Measurements from ENCODE around the gene TBC1D8. TPM values are rescaled to one million over a fixed set of nuclear protein-coding genes. Genes with fewer than 3 reads are reported as not detected.

TBC1D8 gene
- polyA plus RNA-seq, 3 donors: 26.6 to 30.8 (median 27.0) TPM

- DNase-seq (ENCODE audit: low read depth in 3 of 3, low spot score in 2 of 3): no peak
These were observed 188.2 kb downstream of the TBC1D8 start for GRCh38 chr2:100963026-100963375.

DNA sequence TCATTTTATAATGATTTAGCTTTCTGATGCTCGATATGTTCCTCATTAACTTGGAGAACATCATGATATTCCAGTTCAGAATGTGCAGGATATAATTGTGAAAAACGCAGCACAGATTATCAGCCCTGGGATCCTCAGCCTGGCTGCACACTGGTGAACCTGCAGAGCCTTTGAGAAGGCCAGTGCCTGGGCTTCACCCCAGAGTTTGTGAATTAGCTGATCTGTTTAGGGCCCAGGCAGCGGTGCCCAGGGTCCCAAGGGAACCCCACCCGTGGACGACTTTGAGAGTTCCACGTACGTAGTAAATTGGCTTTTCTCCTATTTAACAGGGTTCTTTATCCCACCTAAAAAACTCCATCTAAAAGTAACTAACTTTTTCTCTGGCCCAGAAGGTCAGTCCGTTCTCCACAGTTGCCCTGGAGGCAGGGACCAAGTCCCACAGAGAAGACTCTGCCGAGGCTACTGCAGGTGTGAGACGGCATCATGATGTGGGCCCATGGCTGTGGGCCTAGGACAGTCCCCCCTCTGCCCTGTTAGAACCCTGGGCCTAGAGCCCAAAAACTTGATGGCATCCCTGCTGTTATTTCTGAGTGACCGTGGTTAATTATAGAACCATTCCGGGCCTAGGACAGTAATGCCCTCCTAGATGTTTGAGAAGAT, 188.7 kb downstream of the TBC1D8 start:
- no peak for DNase-seq (ENCODE audit: low read depth in 3 of 3, low spot score in 2 of 3)

DNA sequence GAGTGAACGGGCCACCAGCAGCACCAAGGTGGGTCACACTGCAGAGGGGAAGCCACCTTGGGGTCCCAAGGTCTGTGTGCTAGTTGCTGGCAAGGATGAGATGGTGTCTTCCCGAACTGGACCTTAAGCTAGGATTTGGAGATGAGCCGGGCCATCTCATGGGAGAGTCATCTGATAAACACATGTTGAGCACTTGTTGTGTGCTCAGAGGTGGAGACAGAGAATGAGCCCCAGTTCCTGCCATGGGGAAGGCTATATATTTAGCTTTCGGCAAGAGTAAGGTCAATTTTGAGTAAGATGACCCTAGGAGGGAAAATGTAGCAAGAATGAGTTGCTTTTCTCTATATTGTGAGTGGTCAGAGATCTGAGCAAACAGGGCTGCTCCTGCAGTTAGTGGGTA, 190.5 kb downstream of the TBC1D8 start:
- no peak for DNase-seq (ENCODE audit: low read depth in 3 of 3, low spot score in 2 of 3)

DNA sequence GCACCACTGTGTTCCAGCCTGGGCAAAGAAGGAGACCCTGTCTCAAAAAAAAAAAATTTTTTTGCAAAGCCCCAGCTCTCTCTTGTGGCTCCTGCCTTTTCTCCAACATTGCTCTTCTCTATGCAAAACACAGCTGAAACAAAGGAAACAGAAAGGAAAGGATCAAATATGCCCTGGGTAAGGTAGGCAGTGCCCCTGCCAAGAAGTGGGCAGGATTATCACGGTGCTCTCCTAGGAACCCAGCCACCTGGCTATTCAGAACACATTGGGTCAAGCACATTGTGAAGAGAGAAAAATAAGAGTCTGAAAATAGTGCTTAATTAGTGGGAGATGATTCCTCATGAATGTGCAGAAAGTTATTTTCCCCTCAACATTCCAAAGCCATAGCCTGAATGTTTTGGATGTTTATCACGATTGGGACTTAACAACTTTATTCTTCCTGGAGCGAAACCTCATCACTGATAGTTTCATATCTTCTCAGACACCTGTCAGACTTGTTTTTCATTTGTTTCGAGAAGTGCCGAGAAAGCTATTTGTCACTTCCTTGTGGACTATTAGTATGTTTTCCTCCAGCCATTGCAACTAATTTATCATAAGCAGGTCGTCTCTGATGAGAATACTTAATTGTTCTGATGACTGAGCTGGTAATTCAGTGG, 191.8 kb downstream of the TBC1D8 start:
- DNase-seq (ENCODE audit: low read depth in 3 of 3, low spot score in 2 of 3): no peak

DNA sequence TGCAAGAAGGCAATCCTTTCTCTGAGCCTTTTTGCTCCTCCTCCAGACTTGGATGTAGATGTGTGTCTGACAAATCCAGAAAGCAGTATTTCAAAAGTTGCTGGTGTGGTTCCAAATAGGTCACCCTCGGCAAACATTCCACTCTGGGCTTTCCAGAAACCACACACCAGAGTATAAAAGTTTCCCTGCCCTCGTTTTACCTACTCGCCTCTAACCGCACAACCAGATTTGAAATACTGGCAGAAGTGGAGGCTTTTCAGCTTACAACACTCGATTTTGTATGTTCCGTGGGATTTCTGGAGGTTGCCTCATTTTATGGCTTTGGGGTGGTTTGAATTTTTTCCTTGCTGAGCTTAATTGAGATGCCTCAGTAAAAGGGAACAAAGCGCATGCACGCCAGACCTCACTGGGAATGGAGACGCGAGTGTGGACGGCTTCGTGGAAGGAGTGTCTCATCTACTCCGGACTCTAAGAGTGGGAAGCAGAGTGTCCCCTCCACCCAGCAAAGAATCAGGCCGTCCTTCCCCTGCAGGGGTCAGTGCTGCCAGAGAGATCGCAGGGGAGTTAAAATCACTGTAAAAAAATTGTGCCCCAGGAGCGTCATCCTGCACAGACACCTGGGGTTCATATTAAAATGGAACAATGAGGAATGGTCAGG, 193.1 kb downstream of the TBC1D8 start:
- no peak for DNase-seq (ENCODE audit: low read depth in 3 of 3, low spot score in 2 of 3)

Other genes with a start within 250 kb of the TBC1D8 start
- gene RPL31, start 149.1 kb downstream of the TBC1D8 start, polyA plus RNA-seq (ENCODE audit: insufficient read length in 3 of 3): 1,000 to 10,000 TPM; 2,845 to 3,234 (median 3,088) TPM
- 10 to 100 TPM; 50.7 to 53.8 (median 51.2) TPM for gene CNOT11, start 101.5 kb upstream of the TBC1D8 start, polyA plus RNA-seq (ENCODE audit: insufficient read length in 3 of 3)
- gene RNF149, start 157.3 kb upstream of the TBC1D8 start, polyA plus RNA-seq (ENCODE audit: insufficient read length in 3 of 3): 10 to 100 TPM; 35.5 to 40.2 (median 39.3) TPM
- under 1 TPM; 0.68 to 0.85 (median 0.75) TPM for gene CREG2, start 236.1 kb upstream of the TBC1D8 start, polyA plus RNA-seq (ENCODE audit: insufficient read length in 3 of 3)

All from right renal cortex interstitium (tissue), 3 donors.